ENCODE data around the gene EIF4G2.

Gene EIF4G2

DNA sequence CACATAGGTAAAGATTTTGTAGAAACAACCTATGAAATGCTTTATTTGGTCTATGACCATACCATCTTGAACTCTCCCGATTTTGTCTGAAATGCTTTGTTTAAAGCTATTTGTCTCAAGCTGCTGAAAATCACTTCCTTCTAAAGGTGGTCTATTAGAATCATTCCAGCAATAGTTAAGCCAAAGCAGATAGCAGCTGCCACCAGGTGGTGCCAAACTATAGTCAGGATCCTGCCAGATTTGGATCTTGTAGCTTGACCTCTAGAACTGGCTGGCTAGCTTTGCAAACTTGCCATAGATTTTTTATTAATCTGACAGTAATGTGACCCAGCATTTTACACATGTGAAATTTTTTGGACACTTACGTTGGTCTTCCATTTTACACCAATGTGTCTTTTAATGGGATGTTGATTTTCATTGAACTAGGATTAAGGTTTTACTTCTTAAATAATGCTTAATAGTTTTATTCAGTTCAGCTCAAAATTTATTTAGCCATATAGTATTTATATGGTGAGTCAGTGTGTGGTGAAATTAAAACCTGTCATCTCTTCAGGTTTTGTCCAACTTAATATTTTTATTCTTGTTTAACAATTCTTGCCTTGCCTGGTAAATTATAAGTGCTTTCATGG is 38.0 kb downstream of the EIF4G2 start:
- peak; percentile 27 for DNase-seq

DNA sequence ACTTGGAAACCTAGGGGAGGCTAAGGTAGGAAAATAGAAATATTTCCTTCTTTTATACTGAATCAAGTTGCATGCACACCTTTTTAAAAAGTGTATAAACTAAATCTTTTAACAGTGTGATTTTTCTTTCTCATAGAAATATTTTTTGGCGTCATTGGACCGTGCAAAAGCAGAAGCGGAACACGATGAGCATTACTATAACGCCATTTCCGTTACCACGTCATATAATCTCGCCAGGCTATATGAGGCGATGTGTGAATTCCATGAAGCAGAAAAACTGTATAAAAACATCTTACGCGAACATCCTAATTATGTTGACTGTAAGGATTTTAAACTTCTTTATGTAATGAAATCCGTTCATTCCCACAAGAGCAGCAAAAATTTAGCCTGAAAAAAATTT is 44.3 kb downstream of the EIF4G2 start:
- no peak for DNase-seq

DNA sequence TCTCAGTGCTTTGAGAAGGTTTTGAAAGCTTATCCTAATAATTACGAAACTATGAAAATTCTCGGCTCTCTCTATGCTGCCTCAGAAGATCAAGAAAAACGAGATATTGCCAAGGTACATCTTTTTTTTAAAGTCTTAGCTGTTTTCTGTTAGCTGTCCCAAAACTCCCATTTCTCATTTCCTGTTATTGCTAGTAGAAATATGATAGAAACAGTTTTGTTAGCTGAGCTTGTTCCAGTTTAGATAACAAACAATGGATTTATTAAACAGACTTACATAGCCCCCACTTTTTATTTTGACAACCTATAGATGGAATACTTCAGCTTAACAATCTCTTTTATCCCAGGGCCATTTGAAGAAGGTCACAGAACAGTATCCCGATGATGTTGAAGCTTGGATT is 45.0 kb downstream of the EIF4G2 start:
- no peak for DNase-seq

DNA sequence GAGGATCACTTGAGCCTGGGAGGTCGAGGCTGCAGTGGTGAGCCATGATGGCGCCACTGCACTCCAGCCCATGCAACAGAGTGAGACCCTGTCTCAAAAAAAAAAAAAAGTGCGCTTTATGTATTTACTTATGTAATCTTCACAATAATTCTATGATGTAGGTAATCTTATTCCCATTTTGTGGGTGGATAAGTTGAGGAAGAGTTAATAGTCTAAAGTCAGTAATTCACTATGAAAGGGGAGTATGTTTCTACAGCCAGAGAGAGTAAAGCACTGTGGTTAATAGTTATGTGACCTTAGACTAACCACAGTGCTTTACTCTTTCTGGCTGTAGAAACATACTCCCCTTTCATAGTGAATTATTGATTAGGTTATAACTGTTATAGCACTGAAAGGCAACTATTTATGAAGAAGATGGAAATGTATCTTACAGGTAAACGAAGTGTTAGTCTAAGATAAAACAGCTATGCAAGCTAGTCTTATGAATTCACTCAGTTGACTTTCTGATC is 45.8 kb downstream of the EIF4G2 start:
- no peak for DNase-seq

DNA sequence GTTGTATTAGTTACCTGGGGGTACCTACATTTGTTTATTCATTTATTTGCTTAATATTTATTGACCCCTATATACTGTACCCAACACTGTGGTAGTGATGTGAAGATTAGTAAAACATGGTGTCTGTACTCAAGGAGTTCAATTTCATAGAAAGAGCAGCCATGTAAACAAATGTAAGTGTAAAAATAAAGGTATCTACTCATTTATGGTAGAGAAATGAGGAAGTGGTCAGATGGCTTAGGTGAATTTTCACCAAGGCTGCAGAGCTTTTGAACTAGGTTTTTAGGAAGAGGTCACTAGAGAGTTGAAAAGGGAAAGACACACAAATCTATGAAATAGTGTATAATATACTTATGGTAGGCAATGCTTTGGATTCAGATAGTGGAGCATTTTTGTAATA is 46.5 kb downstream of the EIF4G2 start:
- DNase-seq, result no peak

DNA sequence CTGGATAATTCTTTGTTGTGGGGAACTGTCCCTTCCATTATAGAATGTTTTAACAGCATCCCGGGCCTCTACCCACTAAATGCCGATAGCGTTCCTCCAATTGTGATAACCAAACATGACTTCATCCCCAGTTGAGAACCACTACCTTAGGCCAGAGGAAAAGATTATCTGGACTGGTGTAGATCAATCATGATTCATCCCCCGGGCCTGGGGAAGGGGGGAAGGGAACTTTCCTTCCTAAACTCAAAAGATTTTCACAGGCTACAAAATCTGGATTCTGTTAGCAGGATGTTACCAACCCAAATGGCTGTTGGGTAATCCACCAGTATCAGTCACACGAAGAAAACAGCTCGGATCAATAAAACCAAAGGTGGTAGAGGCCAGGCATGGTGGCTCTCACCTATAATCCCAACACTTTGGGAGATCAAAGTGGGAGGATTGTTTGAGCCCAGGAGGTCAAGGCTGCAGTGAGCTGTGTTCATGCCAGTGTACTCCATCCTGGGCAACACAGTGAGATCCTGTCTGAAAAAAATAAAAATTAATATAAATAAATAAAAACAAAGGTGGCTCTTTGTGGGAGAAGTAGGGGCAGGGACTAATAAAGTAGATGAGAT is 47.5 kb downstream of the EIF4G2 start:
- no peak for DNase-seq

DNA sequence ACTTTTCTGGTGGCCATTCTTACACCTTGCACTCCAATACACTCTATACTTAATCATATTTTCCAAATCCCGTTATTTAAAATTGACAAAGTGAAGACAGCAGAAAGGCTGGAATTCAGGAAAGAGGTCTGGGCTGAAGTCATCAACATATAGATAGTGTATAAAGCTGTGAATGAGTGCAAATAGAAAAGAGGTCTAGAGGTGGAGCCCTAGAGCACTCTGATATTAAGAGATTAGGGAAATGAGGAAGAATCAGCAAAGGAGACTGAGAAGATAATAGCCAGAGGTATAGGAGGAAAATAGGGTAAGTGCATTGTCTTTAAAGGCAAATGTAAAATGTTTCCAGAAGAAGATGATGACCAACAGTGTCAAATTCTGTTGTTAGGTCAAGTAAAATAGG is 49.8 kb downstream of the EIF4G2 start:
- DNase-seq, result no peak

DNA sequence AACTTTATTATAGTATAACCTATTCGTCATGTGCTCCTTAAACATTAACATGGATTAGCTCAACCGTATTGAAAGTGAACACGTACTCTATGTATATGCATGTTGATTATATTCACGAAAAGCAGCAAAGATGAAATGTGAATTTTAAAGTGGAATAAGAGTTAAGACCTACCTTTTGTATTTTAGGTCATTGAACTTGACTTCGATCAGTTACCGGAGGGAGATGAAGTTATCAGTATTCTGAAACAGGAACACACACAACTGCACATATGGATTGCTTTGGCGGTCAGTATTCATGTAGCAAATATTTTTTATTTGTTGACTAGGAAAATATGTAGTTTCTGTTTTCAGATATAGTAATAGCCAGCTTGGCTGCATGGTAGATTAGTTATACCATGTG is 56.2 kb downstream of the EIF4G2 start:
- no peak for DNase-seq

DNA sequence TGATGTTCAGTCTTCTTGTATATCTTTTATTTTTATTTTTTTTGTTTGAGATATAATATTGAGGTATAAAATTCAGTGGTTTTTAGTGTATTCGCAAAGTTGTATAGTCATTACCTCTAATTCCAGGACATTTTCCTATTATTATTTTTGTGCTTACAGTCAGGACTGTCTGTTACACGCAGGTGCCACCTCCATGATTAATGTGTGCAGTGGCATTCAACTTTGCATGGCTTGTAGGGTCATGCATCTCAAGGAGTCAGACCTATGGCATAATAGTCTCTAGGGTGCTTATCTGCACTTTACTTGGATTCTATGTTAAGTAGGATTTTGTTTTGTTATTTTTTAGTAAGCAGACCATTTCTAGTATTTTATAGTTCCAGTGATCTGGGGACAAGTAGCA is 56.7 kb downstream of the EIF4G2 start:
- DNase-seq, result no peak

DNA sequence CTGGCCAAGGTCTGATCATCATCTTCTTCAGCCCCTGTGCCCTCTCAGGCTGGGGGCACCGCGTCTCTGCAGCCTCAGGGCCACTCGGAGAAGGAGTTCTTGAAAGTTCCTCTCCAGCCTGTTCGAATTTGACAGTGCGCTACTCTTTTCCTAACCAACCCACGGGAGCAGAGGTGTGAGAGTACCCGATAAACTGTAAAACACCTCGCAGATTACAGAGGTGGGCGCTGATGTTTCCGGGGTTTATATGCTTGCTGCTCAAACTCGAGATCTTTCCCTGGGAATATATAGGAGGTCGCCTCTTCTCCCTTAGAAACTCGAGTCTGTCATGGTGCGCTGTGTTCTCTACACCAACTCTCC is 57.2 kb downstream of the EIF4G2 start:
- DNase-seq, result no peak

DNA sequence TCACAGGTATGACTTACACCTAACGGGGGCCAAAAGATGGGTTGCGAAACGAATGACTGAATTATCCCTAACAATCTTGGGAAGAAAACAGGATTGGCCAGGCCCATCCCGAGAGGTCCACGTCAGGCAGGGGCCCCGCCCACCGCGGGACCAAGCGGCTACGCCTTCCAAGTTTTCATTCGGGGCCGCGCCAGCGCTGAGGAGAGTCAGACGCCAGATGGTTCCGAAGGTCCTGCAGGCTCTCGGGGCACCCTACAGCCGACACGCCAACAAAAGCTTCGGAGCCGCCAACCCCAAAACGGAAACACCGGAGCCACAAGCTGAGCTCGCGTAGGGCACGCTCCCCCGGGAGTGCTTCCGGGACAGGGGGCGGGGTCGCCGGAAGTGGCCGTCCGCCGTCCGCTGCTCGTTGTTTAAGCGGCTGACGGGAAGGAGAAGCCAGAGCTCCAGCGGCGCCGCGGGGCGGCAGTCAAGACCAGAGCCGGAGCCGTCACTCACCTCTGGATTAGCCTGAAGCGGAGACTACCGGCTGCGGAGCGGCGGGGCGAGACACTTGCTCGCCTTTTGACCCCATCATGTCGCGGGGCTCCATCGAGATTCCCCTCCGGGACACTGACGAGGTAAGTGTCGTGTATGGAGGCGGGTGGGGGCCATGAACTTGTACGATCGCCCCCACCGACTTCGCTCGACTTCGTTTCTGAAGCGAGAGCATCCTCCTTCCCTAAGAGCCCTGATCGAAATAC is 57.7 kb downstream of the EIF4G2 start, which contains the start of gene CTR9:
Gene CTR9, plus strand, starts transcription at position 409 of the 743 bp plus-strand sequence. Its CDS starts 167 bp downstream, at position 576.
- DNase-seq, result peak; percentile 91

DNA sequence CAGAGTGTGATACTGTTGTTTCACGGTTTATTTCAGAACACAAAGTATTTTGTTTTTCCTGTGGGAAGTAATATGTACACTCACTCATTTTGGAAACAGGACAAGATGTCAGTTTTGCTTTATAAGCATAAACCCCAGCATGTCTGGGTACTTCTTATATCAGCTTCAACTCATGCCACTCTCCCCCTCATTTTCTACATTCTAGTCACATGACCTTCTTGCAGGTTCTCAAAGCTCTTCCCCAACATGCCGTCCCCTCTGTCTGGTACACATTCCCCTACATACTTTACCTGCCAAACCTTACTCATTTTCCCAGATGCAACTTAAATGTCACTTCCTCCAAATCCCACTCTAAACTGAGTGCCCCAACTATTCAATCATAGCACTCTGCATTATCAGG is 59.2 kb downstream of the EIF4G2 start:
- DNase-seq, result no peak

DNA sequence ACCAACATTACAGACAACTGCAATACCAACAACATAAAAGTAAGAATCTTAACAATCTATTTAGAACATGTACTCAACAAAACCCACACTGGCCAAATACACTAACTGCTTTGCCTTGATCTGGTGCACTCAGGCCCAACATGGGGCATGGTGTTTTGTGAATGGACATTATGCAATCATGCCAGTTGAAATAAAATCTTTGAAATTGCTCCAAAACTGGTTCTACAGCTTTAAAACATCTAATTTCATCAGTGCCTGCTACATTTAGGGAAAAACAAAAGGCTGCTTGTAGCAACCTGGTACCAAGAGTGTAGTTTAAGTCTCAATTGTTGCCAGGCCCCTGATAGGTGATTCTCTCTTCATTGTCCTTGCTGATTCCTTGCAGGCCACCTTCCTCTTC is 61.0 kb downstream of the EIF4G2 start:
- no peak for DNase-seq

Data from CD4-positive, alpha-beta T cell treated with Interleukin-21 for 1 hour (primary cell).